IMR-90 (cell line): Measurements from ENCODE around the gene COLEC11. TPM values are rescaled to one million over a fixed set of nuclear protein-coding genes. Genes with fewer than 3 reads are reported as not detected.

Experiments used
- ATAC-seq: fragments of 200-7000 bp; cut with Tn5 transposase; 2 replicates; pipeline ENCODE4 v1.9.1; 2020; ENCODE audit warnings: low read depth, mild to moderate bottlenecking, moderate library complexity
- BruUV-seq: library from RNA; stranded (reverse); fragments of 400-500 nt; replicated peaks from 2 replicates; lab custom pipeline; 2021; lab: Mats Ljungman, UMichigan
- CTCF ChIA-PET: fragments of 300-600 bp; formaldehyde crosslinking; extraction: SDS; loops from one replicate; lab custom pipeline; 2021; ENCODE audit warnings: antibody characterized with exemption; lab: Yijun Ruan, JAX
- POLR2A ChIA-PET: fragments of 300-600 bp; sonication (Branson Sonifier 250); formaldehyde crosslinking; loops from one replicate; lab custom pipeline; 2022; ENCODE audit warnings: antibody characterized with exemption; ENCODE audit not compliant: unreplicated experiment; lab: Charles Lee
- DNase-seq: peaks from one replicate; pipeline ENCODE4 v3.0.0; 2013
- H2AFZ ChIP-seq: replicated peaks from 2 replicates; pipeline ENCODE3; 2013; ENCODE audit warnings: low read length, mild to moderate bottlenecking; ENCODE audit not compliant: poor library complexity
- H2AK5ac ChIP-seq: 2 replicates; pipeline ENCODE4 v1.6.1; 2013; ENCODE audit warnings: low read depth, low read length, inconsistent platforms
- H2AK9ac ChIP-seq: replicated peaks from 2 replicates; pipeline ENCODE3; 2013; ENCODE audit warnings: mild to moderate bottlenecking, low read depth, low read length, moderate library complexity; ENCODE audit not compliant: poor library complexity
- H2BK120ac ChIP-seq: 2 replicates; pipeline ENCODE4 v1.6.1; 2013; ENCODE audit warnings: low read depth, low read length, inconsistent platforms
- H2BK15ac ChIP-seq: 3 replicates; pipeline ENCODE4 v1.6.1; 2013; ENCODE audit warnings: low read depth, low read length, inconsistent platforms
- H2BK20ac ChIP-seq: 2 replicates; pipeline ENCODE4 v1.6.1; 2013; ENCODE audit warnings: low read depth, mild to moderate bottlenecking, inconsistent platforms, low read length, moderate library complexity
- H2BK5ac ChIP-seq: 2 replicates; pipeline ENCODE4 v1.6.1; 2013; ENCODE audit warnings: mild to moderate bottlenecking, low read depth, low read length, inconsistent platforms; ENCODE audit not compliant: poor library complexity, severe bottlenecking
- H3K14ac ChIP-seq: replicated peaks from 2 replicates; pipeline ENCODE4 v1.6.1; 2013; ENCODE audit warnings: low read depth, low read length, inconsistent platforms
- H3K18ac ChIP-seq: 2 replicates; pipeline ENCODE4 v1.6.1; 2013; ENCODE audit warnings: low read depth, low read length, control low read depth
- H3K23ac ChIP-seq: 2 replicates; pipeline ENCODE4 v1.6.1; 2013; ENCODE audit warnings: low read depth, low read length, inconsistent platforms
- H3K27ac ChIP-seq: 2 replicates; pipeline ENCODE4 v1.5.1; 2013; ENCODE audit warnings: mild to moderate bottlenecking, control low read depth, low read length; ENCODE audit not compliant: insufficient read depth
- H3K27me3 ChIP-seq: 2 replicates; pipeline ENCODE4 v1.6.1; 2013; ENCODE audit warnings: low read length; ENCODE audit not compliant: control insufficient read depth, insufficient read depth
- H3K36me3 ChIP-seq: 2 replicates; pipeline ENCODE4 v1.6.1; 2013; ENCODE audit warnings: low read length, mixed read lengths; ENCODE audit not compliant: control insufficient read depth, insufficient read depth
- H3K4ac ChIP-seq: 2 replicates; pipeline ENCODE4 v1.6.1; 2013; ENCODE audit warnings: low read depth, low read length, inconsistent platforms
- H3K4me1 ChIP-seq: 2 replicates; pipeline ENCODE4 v1.6.1; 2013; ENCODE audit warnings: low read length, mixed read lengths; ENCODE audit not compliant: control insufficient read depth, insufficient read depth
- H3K4me2 ChIP-seq: 2 replicates; pipeline ENCODE4 v1.6.1; 2013; ENCODE audit warnings: low read depth, mild to moderate bottlenecking, control low read depth, low read length, moderate library complexity
- H3K4me3 ChIP-seq: 2 replicates; pipeline ENCODE4 v1.5.1; 2013; ENCODE audit warnings: low read depth, mild to moderate bottlenecking, control low read depth, low read length, moderate library complexity; ENCODE audit not compliant: insufficient read depth
- H3K56ac ChIP-seq: 2 replicates; pipeline ENCODE4 v1.6.1; 2013; ENCODE audit warnings: low read length, inconsistent platforms; ENCODE audit not compliant: insufficient read depth; ENCODE audit errors: extremely low read depth
- H3K79me1 ChIP-seq, 2 experiments: 2 replicates each; pipeline ENCODE4 v1.6.1; 2013; ENCODE audit warnings: low read length in 2 of 2, inconsistent platforms in 1 of 2, low read depth in 1 of 2
- H3K9ac ChIP-seq: 2 replicates; pipeline ENCODE4 v1.6.1; 2013; ENCODE audit warnings: low read depth, low read length, control low read depth
- H3K9me1 ChIP-seq: 2 replicates; pipeline ENCODE4 v1.6.1; 2013; ENCODE audit warnings: low read length, inconsistent platforms; ENCODE audit not compliant: insufficient read depth
- H3K9me3 ChIP-seq: 2 replicates; pipeline ENCODE4 v1.6.1; 2013; ENCODE audit warnings: low read length; ENCODE audit not compliant: control insufficient read depth, insufficient read depth
- H4K20me1 ChIP-seq: 2 replicates; pipeline ENCODE4 v1.6.1; 2013; ENCODE audit warnings: low read length, inconsistent platforms; ENCODE audit not compliant: insufficient read depth
- H4K5ac ChIP-seq: 2 replicates; pipeline ENCODE4 v1.6.1; 2013; ENCODE audit warnings: mild to moderate bottlenecking, low read depth, low read length, control low read depth
- H4K8ac ChIP-seq, 2 experiments: 2 replicates each; pipeline ENCODE4 v1.6.1; 2013; ENCODE audit warnings: low read depth in 2 of 2, low read length in 2 of 2, control low read depth in 1 of 2, inconsistent platforms in 1 of 2
- H4K91ac ChIP-seq: 2 replicates; pipeline ENCODE4 v1.6.1; 2013; ENCODE audit warnings: low read depth, low read length, inconsistent platforms; ENCODE audit not compliant: insufficient read depth
- CEBPB ChIP-seq: IDR thresholded peaks from 2 replicates; pipeline ENCODE4 v1.6.1; 2012; ENCODE audit warnings: low read depth, low read length, improper control_type of control experiment
- ELK1 ChIP-seq: fragments of 150-350 bp; IDR thresholded peaks from 2 replicates; pipeline ENCODE4 v1.6.1; 2016; ENCODE audit warnings: low read depth, mild to moderate bottlenecking, low read length, moderate library complexity, borderline replicate concordance
- MAFK ChIP-seq: IDR thresholded peaks from 2 replicates; pipeline ENCODE4 v1.6.1; 2012; ENCODE audit warnings: low read depth, low read length, improper control_type of control experiment
- MAZ ChIP-seq: IDR thresholded peaks from 2 replicates; pipeline ENCODE4 v1.6.1; 2012; ENCODE audit warnings: low read depth, mild to moderate bottlenecking, low read length, improper control_type of control experiment, moderate library complexity, borderline replicate concordance
- NFE2L2 ChIP-seq: fragments of 150-350 bp; IDR thresholded peaks from 2 replicates; pipeline ENCODE4 v1.6.1; 2016; ENCODE audit warnings: low read depth, mild to moderate bottlenecking, low read length
- RAD21 ChIP-seq: IDR thresholded peaks from 2 replicates; pipeline ENCODE4 v1.6.1; 2012; ENCODE audit warnings: low read length, improper control_type of control experiment
- RCOR1 ChIP-seq: IDR thresholded peaks from 2 replicates; pipeline ENCODE4 v1.6.1; 2012; ENCODE audit warnings: mild to moderate bottlenecking, low read length, improper control_type of control experiment; ENCODE audit not compliant: insufficient replicate concordance
- dilution Hi-C: fragments of 300-500 bp; cut with HindIII; formaldehyde crosslinking; loops from one replicate; pipeline ENCODE4 v1.14.3; 2018; ENCODE audit warnings: low sequenced_read_pairs; ENCODE audit not compliant: unreplicated experiment
- in situ Hi-C: fragments of 300-500 bp; cut with MboI; formaldehyde crosslinking; loops from 3 replicates; pipeline ENCODE4 v1.14.3; 2019; ENCODE audit warnings: low sequenced_read_pairs, inconsistent platforms, mixed read lengths
- intact Hi-C: fragments of 100-400 bp; cut with micrococcal nuclease; formaldehyde crosslinking; loops from 2 replicates; pipeline ENCODE4 v1.10.0; 2022
- polyA plus RNA-seq, 3 experiments: library from polyadenylated mRNA; depleted of rRNA; stranded (reverse); fragments of >200 nt; gene quantifications; 2 replicates each; pipeline ENCODE4 v1.2.3, GENCODE V29; 2012; ENCODE audit warnings: low replicate concordance in 1 of 3
- total RNA-seq: library from RNA; depleted of rRNA; stranded (reverse); fragments of >200 nt; gene quantifications from 2 replicates; pipeline ENCODE4 v1.2.3, GENCODE V29; 2012

COLEC11 gene
- total and polyA plus RNA-seq, 2 of the 4 experiments (the other 2 are of a cell fraction): under 0.01 to 0.24 TPM

- H3K9me3 ChIP-seq: no peaks in the 10 kb centered on the region
- no peak overlapping the region for H3K4me3 ChIP-seq
- no peak for DNase-seq
- H3K27ac ChIP-seq: no peak overlapping the region
- H2AK9ac ChIP-seq: no peak overlapping the region
- intact Hi-C loops (no loop called here), dilution Hi-C loops (no loop called here), in situ Hi-C loops (loop anchor here (10.0 kb wide), 1 partner anchor 219 kb away; no protein-coding TSS in a partner anchor)
- H3K27me3 ChIP-seq: no peaks in the 10 kb centered on the region; the same call in 1 of the 2 replicates
- H4K5ac ChIP-seq: no peak overlapping the region
- no peak for TF ChIP-seq RCOR1
- no peak for TF ChIP-seq MAZ
- TF ChIP-seq RAD21: no peak
- no peak for TF ChIP-seq ELK1
- TF ChIP-seq NFE2L2: no peak
- no peak for TF ChIP-seq CEBPB
- no peak for TF ChIP-seq MAFK
- H3K9me1 ChIP-seq: no peaks in the 10 kb centered on the region
- no peaks in the 10 kb centered on the region for H4K20me1 ChIP-seq
- H2BK20ac ChIP-seq: no peak overlapping the region
- H3K4ac ChIP-seq: no peak overlapping the region
- no peak overlapping the region for H2AK5ac ChIP-seq
- no peaks in the 10 kb centered on the region for H3K4me1 ChIP-seq
- ChIA-PET POLR2A (no interaction called here), CTCF (interaction anchor here (0.8 kb wide), 1 partner anchor 220 kb away, joined by 3 read pairs; no protein-coding TSS in a partner anchor)
- no TSS peak for BruUV-seq
- no peak overlapping the region for H3K9ac ChIP-seq
- H3K18ac ChIP-seq: no peak overlapping the region
- H3K36me3 ChIP-seq: no peaks in the 10 kb centered on the region
- H2BK5ac ChIP-seq: no peak overlapping the region
- no peak overlapping the region for H2AFZ ChIP-seq
- no peak overlapping the region for H4K8ac ChIP-seq
- no peak overlapping the region for H2BK120ac ChIP-seq
- H3K56ac ChIP-seq: no peak overlapping the region
- no peak overlapping the region for H3K4me2 ChIP-seq
- no peak overlapping the region for H3K14ac ChIP-seq
- H2BK15ac ChIP-seq: no peak overlapping the region
- H4K91ac ChIP-seq: no peak overlapping the region
- no peaks in the 10 kb centered on the region for H3K79me1 ChIP-seq
- no peak overlapping the region for H3K23ac ChIP-seq
- ATAC-seq: no peak
Measured at GRCh38 chr2:3644246-3644525, 49.3 kb downstream of the COLEC11 start.
